Neutrophil (primary cell): Measurements from ENCODE around the gene OTOA.

Experiments
- H3K27ac ChIP-seq: fragments of 200-600 bp; sonication (generic); 2 replicates; pipeline ENCODE4 v1.5.1; 2016; ENCODE audit warnings: mild to moderate bottlenecking, moderate library complexity
- H3K27me3 ChIP-seq: fragments of 200-600 bp; sonication (generic); 2 replicates; pipeline ENCODE4 v1.6.0; 2016; ENCODE audit warnings: mild to moderate bottlenecking
- H3K36me3 ChIP-seq: fragments of 200-600 bp; sonication (generic); 2 replicates; pipeline ENCODE4 v1.5.1; 2017
- H3K4me1 ChIP-seq, 2 experiments: fragments of 200-600 bp in 1 of 2; sonication (generic) in 1 of 2; 1 replicate in 1 of 2; 2 replicates in 1 of 2; pipeline versions ENCODE4 v1.5.1 to v1.6.1; 2013 to 2016; ENCODE audit warnings: low read depth in 1 of 2, low read length in 1 of 2, mild to moderate bottlenecking in 1 of 2, moderate library complexity in 1 of 2; ENCODE audit not compliant: control insufficient read depth in 1 of 2, insufficient read depth in 1 of 2
- H3K4me3 ChIP-seq, 2 experiments: fragments of 200-600 bp in 1 of 2; sonication (generic) in 1 of 2; 1 replicate in 1 of 2; 2 replicates in 1 of 2; pipeline ENCODE4 v1.5.1; 2013 to 2016; ENCODE audit warnings: low read depth in 1 of 2, low read length in 1 of 2, mild to moderate bottlenecking in 1 of 2, moderate library complexity in 1 of 2
- H3K9me3 ChIP-seq: fragments of 200-600 bp; sonication (generic); 2 replicates; pipeline ENCODE4 v1.5.1; 2016
- CTCF ChIP-seq: fragments of 200-600 bp; sonication (generic); IDR thresholded peaks from 2 replicates; pipeline ENCODE4 v1.5.1; 2016; ENCODE audit warnings: antibody characterized with exemption

The OTOA gene

GRCh38 chr16:21701271-21701670, 37.5 kb downstream of the OTOA start:
- no peaks in the 10 kb centered on the region for H3K36me3 ChIP-seq
- no peaks in the 10 kb centered on the region for H3K9me3 ChIP-seq
- TF ChIP-seq CTCF: no peak
- no peak overlapping the region for H3K4me3 ChIP-seq
- peaks cover 32% of the 10 kb centered on the region for H3K27me3 ChIP-seq
- no peaks in the 10 kb centered on the region for H3K4me1 ChIP-seq
- no peak overlapping the region for H3K27ac ChIP-seq

GRCh38 chr16:21702276-21702675, 38.5 kb downstream of the OTOA start:
- no peak for TF ChIP-seq CTCF
- no peaks in the 10 kb centered on the region for H3K9me3 ChIP-seq
- H3K4me1 ChIP-seq: no peaks in the 10 kb centered on the region
- H3K27ac ChIP-seq: no peak overlapping the region
- no peak overlapping the region for H3K4me3 ChIP-seq
- H3K27me3 ChIP-seq: peaks cover 29% of the 10 kb centered on the region
- no peaks in the 10 kb centered on the region for H3K36me3 ChIP-seq

GRCh38 chr16:21703156-21703555, 39.4 kb downstream of the OTOA start:
- no peak for TF ChIP-seq CTCF
- Histone ChIP-seq H3K27me3 (peaks cover 28% of the 10 kb centered on the region), H3K4me1 (peaks cover 0 to under 1% of the 10 kb centered on the region in 2 experiments), H3K4me3 (no peak overlapping the region), H3K9me3 (no peaks in the 10 kb centered on the region), H3K36me3 (no peaks in the 10 kb centered on the region), H3K27ac (no peak overlapping the region)

- H3K27ac ChIP-seq: no peak overlapping the region
- no peaks in the 10 kb centered on the region for H3K9me3 ChIP-seq
- no peak overlapping the region for H3K4me3 ChIP-seq
- peaks cover 5% of the 10 kb centered on the region in 2 experiments for H3K4me1 ChIP-seq
- H3K36me3 ChIP-seq: no peaks in the 10 kb centered on the region
- H3K27me3 ChIP-seq: peaks cover 28% of the 10 kb centered on the region
- TF ChIP-seq CTCF: no peak
Measured at GRCh38 chr16:21703589-21704174, 39.9 kb downstream of the OTOA start.

GRCh38 chr16:21704266-21704665, 40.5 kb downstream of the OTOA start:
- Histone ChIP-seq H3K27me3 (peaks cover 28% of the 10 kb centered on the region), H3K4me1 (peaks cover 5 to 6% of the 10 kb centered on the region in 2 experiments), H3K9me3 (no peaks in the 10 kb centered on the region), H3K4me3 (no peak overlapping the region), H3K36me3 (no peaks in the 10 kb centered on the region), H3K27ac (no peak overlapping the region)
- no peak for TF ChIP-seq CTCF
